GM23338 (cell line): ENCODE measurements around the gene SCN4B.

ENCODE experiments used
- CTCF ChIP-seq, 2 experiments: fragments of 200-600 bp in 1 of 2; sonication (generic) in 1 of 2; conservative IDR thresholded peaks; 2 replicates each; pipeline versions ENCODE4 v1.5.1 to v1.6.1; 2016 to 2017; ENCODE audit warnings: antibody characterized with exemption in 2 of 2, low read depth in 2 of 2, mild to moderate bottlenecking in 2 of 2, moderate library complexity in 1 of 2
- JUNB ChIP-seq: IDR thresholded peaks from one replicate; pipeline ENCODE4 v1.6.1; 2016; ENCODE audit warnings: antibody characterized with exemption; ENCODE audit not compliant: unreplicated experiment
- POLR2AphosphoS5 ChIP-seq: IDR thresholded peaks from 2 replicates; pipeline ENCODE4 v1.6.1; 2016; ENCODE audit warnings: antibody characterized with exemption, low read depth
- STAT1 ChIP-seq: IDR thresholded peaks from one replicate; pipeline ENCODE4 v1.6.1; 2016; ENCODE audit warnings: antibody characterized with exemption; ENCODE audit not compliant: unreplicated experiment

GRCh38 chr11:118099838-118100556 lies 52.6 kb downstream of the SCN4B start:
- TF ChIP-seq POLR2AphosphoS5 (no peak), CTCF (conservative IDR thresholded peaks at IDR 0.05; ENCODE audit: low read depth in 2 of 2) (no peak), STAT1 (no peak), JUNB (no peak)
